ENCODE measurements around the gene C1orf74.
A peak's percentile ranks its signal among the peaks of the same experiment; 100 is the strongest.

Gene C1orf74

DNA sequence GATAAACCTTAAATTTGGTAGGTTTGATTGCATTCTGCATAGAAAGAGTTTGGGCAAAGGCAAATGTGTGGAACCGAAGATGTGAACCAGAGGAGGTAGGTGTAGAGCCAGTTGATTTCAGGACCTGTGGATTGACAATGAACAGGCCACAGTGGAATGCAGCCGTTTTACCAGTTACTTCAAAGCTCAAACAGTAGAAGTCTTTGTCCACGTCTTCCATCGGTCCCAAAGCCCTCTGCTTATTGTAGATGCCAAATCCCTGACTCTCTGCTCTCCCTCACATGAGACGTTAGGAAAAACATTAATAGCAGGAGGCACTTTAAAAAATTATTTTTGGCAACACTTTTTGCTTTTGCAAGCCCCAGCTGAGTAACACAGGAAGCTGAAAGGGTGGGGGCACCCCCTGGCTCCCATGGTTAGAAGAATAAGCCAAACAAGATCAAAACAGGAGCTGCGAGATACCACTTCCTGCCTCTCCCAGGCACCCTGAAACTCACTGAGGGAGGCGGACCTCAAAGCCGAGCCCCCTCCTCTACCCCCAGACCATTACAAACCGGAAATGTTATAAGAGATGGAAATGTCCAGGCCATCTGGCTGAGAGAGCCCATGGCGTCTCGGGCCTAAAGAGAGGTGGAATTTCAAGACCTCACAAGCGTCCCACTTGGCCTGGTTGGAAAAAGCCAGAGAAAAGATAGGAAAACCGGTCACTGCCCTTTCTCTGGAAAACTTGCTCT is 15.0 kb downstream of the C1orf74 start:
- no peak for DNase-seq

DNA sequence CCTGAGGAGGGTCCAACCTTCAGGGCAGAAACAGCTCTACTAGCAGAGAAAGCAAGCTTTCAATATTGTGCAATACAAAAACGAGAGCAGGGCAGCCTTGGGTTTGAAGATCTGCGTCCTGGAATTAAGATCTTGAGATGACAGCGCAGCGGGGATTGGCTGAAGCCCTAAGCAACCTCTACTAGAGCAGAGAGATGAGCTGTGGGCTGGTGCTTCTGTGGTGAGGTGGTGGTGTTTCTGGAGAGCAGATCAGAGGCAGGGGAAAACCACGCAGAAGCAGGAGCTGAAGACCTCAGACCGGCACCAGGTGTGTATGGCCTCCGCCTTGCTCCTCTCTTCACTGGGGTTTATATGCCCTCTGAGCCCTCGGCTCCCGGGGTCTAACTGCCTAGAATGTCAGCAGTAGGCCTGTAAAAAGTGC is 16.0 kb downstream of the C1orf74 start:
- DNase-seq, result no peak

DNA sequence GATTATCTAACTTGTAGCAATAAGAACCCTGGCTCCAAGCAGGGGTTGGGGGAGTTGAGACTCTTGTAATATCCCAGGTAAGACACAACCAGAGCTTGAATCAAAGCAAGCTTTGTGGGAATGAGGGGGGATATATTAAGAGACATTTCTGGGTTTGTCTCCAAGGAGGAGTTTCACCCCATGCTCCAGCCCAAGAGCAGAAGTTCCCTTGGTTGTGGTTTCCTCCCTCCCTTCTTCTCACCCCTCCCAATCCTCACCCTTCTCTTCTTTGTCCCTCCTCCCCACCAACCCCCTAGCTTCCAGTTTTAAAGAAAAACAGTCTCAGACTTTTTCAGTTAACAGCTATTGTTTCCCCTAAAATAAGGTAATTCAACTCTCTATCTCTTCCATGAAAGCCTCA is 16.7 kb downstream of the C1orf74 start:
- DNase-seq, result no peak

DNA sequence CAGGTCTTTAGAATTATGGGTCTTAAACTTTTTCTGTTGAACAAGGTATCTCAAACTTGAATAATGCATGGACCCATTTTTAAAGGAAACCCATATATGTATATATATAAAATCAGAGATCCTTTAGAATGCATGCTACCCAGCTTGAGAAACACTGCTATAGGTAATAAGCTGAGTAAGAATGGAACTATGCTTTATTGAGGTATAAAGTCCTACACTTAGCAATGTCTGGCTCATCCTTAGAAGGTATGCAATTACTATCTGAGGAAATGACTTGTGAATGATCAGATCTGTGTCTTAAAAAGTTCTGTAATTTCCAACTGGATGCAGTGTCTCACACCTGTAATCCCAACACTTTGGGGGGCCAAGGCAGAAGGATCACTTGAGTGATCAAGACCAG is 17.3 kb downstream of the C1orf74 start:
- DNase-seq, result no peak

DNA sequence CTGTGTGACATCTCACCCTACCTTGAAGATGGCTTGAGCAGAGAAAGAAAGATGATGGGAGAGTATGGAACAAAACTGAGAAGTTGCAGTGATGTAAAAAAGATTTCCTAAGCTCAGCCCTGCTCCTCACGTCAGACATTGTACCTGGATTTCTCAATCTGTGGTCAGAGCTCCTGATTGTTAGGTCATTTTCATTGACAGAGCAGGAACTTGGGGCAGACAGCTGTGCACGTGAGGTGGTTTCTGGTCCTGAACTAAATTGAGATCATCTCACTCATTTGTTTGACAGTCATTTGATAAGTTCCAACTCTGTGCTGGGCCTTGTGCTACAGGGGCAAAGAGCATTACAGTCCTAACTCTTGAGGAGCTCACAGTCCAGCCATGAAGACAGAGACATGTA is 18.3 kb downstream of the C1orf74 start:
- no peak for DNase-seq

DNA sequence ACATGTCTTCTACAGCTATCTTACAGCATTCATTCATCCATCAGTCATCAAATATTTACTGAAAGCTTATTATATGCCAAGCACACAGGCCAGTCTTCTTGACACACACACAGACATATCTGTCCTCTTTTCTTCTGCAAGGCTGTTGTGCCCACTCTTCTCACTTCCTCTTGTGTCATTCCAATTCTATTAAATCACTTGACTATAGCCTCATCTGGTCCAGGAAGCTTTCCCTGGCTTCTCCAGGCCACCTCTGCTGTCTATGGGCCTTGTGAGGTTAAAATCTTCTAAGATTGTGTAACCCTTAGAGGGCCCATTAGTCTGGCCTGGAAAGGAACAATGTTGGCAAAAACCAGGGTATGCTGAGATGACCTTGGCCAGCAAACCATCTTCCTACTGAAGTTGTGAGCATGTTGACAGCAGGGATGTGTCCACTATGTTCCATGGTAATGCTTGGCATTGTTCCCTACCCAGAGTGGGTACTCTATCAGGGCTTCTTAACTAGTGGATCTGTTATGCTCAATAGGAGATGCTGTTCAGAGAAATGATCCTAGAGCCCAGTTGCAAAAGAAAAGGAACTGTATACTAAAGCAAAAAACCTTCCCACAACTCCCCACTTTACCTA is 23.2 kb downstream of the C1orf74 start:
- DNase-seq, result no peak

DNA sequence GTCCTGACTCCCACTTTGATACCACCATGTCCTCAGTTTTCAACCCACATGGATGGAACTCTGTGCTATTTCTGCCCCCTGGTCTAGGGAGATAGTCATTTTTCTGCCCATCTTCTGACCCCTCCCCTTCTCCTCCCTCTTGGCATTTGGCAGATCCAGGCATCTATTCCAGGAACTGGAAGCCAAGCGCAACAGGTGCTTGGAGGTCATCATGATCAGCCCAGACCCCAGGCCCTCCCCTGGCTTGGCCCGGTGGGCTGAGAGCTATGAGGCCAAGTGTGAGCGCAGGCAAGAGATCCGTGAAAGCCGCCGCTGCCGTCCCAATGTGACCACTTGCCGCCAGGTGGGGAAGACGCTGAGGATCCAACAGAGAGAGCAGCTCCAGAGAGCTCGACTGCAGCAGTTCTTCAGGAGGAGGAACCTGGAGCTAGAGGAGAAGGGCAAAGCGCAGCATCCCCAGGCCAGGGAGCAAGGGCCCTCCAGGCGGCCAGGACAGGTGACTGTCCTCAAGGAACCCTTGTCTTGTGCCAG is 24.5 kb downstream of the C1orf74 start:
- DNase-seq, result no peak

DNA sequence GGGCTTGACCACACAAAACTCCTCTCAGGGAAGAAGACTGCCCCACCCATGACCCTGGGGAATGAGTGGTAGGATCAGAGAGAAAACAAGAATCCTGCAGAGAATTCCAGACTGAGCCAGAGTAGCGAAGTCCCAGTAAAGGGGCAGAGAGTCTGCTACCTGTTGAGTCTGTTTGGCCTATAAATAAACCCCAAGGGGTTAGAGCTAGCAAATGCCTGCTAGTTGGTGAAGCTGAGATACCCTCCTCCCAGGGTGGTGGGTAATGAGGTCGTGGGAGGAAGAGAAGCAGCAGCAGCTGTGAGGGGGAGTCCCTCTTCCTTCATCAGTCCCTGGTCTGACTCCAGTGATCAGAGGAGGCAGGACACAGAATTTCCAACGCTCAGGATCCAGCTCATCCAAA is 26.0 kb downstream of the C1orf74 start:
- DNase-seq, result no peak

DNA sequence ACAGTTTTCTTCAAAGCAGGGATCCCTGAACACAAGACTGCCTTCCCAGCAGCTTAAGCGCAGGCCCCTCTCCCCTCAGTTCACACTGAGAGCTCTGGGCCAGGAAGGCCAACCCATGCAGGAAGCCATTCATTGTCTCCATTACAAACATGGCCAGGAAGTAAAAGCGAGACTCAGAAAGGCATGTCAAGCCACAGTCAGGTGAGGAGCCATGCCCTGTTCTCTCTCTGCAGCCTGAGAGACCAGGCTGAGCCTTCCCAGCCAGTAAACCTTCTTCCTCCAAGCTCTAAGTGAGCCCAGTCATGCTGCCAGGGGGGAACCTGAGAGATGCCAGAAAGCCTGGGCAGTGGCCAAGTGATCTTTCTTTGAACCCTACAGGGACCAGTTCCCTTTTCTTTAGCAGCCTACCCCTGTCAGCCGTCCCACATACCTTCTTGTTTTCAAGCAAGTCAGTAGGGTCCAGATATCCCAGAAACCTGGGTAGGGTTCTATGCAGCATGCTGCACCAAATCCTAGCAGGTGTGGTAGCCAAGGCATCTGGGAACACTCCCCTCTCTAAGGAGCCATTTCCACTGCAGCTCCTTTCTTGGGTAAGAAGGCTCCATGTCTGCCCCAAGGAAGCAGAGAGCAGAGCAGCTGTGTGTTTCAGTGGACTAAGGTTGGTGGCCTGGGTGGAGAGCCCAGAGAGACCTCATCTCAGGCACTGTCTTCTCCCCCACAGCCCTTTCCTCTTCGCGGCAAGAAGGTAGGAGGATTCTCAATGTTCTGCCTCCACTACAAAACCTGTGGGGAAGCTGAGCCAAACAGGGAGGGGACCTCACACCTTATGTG is 27.5 kb downstream of the C1orf74 start:
- no peak for DNase-seq

DNA sequence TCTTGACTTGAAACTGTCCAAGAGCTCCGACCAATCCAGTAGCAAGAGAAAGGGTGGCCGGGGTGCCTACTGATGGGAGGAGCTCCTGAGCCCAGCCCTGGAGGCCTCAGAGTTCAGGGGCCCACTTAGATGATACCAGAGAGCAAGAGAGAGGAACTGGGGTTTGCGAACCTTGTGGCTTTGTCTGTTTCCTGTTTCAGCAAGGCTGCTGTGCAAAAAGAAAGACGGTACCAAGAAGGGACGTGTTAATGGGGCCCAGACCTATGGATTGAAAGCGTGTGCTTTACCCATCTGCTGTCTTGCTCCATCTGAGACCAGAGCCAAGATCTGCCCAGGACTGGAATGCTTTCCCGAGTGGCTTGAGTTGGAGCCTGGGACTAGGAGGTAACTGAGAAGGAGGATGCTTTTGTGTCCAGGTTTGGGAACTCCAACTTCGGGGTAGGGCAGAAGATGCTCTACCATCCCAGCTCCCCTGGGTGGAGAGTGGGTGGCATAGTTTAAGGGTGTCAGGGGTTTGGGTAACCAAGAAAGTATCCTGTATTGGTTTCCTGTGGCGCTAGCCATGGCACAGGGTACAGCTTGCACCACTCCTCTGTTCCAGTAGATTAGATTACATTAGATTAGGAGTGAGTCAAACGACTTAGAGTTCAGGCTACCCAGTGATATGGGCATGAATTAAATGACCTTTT is 28.3 kb downstream of the C1orf74 start, which contains the start of gene TRAF3IP3:
Gene TRAF3IP3 (plus strand): TSS at position 128 of the 689 bp plus-strand sequence. CDS start 3,987 bp downstream, outside the sequence.
- no peak for DNase-seq

DNA sequence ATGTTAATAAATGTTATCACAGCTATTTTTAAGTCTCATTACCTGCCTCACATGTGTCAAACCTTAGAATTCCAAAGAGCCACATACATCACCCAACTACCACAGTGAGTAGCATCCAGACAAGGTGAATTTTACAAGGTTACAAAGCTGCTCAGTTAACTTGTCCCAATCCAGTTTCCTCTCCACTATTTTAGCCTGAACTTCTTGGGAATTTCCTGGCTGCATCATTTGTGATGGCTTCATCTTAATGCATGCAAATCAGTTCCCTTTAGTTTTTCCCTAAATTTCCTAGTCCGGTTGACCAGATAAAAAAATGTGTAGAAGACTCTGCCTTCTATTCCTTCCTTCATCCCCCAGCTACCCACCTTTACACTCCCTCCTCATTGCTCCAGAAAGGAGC is 29.1 kb downstream of the C1orf74 start:
- no peak for DNase-seq

DNA sequence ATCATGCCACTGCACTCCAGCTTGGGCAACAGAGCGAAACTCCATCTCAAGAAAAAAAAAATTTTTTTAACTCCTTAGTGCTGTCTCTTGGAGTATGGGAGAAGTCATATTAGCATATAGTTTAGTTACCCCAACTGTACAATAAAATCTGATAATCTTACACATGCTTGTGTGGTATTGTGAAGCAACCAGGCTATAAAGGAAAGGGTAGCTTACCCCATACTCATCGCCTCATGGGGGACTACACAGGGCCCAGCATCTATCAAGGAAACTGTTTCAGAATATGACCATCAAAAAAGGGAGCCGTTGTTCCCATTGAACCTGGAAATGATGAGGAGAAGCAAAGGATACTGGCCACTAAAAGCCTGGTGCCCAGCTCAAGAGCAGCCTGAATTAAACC is 31.5 kb downstream of the C1orf74 start:
- no peak for DNase-seq

DNA sequence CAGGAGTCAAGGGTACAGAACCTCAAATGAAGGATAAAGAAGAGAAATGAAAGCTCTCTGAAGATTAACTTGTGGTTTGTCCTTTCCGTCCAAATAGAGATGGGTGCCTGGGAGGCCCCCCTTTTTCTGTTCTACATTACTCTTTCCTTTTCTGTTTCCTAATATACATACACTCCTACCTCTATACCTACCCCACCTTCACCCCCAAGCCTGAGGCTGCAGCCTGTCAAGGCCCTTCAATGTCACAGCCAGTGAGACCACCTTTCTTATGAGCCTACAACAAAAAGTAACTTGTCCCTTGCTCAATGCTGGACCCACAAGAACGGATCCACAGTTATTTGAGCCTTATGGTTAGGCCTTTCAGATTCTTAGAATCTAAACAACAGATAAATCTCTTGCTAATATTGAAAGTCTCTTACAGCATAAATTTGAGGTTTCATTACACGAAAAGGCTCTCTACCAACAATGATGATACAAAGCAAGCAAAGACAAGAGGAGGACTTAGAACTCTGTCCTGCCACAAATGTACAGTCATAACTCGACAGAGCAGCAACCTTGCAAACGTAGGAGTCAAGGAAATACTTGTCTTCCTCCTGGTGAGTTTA is 32.6 kb downstream of the C1orf74 start:
- no peak for DNase-seq

DNA sequence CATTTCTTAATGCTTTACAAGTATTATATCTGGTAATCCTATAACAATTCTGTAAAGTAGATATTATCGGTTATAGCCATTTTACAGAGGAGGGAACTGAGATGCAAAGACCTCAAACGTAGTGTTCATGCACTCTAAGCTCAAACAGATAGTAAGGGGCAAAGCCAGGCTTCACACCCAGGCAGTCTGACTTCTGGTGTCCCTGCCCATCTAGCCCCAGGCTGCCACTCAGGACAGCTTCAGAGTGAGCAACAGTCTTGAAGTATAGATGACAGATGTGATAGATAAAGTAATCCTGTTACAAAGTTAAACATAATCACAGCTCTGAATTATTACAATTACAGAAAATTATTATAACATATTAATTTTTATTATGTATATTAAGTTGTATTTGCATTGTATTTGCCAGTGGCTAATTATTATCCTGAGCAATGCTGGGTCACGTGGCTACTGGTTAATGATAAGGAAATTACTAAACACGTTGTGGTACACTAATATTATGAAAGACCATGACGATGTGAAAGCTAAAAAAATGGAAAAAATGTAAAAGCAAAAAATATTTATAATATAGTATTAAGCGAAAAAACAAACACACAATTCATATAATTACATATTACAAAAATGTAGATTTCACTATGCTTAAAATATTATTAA is 34.6 kb downstream of the C1orf74 start:
- no peak for DNase-seq

DNA sequence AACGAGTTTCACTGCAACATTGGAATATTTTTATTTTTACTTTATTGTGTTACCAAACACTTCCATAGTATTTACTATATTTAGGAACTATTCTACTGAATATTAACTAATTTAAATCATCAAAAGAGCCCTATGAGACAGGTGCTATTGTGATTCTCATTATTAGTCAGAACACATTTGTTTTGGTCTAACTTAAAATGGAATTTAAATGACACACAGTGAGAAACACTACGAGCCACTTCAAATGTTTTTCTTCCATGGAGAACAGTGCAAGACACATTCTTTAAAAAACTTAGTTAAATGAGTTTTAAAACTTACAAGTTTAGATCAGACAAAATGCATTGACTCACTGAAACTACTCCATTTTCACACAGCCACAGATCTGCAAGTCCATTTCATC is 35.2 kb downstream of the C1orf74 start:
- no peak for DNase-seq

DNA sequence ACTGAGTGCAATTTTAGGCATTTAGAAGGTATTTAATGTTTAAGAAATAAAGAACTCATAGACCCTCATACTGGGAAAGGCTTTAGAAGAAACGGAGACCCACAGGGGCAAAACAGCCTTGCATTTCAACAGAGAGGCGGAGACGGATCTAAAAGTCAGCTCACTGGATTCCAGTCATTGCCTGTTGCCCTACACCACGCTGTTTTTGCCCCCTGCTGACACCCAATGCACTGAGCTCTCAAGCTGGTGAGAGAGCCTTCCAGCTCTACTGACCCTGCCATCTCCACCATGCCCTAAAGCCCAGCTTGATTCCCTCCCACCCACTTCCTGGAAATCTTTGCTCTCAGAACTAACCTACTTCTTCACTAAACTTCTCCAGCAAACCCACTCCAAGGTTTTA is 35.7 kb downstream of the C1orf74 start:
- DNase-seq, result no peak

DNA sequence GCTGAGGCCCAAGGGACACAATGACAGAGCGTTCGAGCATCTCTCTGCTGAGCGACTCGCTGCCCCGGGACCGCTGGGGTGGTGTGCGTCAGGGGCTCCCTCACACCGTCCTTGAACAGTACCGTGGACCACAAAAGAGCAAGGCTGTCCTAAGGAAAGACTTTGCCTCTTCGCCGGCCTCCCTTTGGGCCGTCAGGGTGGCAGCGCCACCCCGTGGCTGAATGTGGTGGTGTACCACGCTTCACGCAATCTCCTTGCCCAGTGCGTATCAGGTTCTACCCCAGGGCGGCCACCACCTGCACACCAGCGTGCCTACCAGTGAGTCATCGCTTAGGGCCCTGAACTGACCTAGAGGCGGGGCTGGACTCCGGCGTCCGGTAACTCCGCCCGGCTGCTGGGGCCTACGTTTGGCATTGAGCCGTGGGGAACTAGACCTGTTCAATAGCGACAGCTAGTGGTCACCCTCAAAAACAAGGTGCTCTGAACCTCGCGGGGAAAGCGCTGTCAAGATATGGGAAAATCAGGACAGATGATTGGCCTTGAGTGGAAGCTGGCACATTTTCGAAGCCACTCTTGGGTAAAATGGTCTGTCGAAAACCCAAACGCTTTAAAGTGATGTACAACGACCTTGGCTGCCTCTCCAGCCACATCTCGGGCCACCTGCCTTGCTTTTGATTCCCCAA is 36.6 kb downstream of the C1orf74 start:
- peak; percentile 89 for DNase-seq

DNA sequence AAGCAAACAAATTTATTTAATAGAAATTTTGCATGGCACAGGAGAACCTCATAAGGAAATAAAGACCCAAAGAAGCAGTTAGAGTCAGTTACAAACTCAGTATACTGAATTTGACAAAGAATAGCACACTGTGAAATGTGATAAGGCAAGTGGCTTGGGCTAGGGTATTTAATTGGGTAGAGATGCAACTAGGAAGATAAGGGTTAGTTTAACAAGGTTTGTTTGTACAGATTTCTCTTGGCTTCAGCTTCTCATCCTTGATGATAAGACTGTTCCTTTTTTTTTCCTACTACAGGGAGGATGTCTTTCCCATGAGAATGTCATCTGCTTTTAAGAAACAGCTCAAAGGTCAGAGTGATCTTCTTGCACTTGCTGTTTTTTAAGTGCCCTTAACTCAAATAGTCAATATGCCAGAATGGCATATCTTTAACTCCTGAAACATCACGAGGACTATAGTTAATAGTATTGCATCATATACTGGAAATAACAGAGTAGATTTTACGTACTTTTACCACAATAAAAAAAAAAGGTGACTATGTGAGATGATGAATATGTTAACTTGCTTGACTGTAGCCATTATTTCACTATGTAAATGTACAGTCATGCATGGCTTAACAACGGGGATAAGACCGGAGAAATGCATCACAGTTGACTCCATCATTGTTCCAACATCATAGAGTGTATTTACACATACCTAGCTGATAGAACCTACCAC is 37.8 kb downstream of the C1orf74 start:
- DNase-seq, result no peak

DNA sequence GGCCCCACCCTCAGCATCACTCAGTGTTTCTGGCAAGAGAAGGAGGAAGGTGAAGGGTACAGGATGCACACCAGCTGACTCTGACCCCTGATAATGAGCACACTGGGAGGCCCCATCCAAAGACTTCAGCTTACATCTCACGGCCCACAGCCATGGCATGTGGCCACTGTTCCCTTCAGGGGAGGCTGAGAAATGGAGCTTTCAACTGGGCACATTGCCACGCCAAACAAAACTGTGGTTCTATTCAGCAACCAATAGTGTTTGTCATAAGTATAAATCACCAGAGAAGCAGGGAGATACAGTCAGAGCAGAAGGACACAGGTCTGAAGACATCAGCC is 41.2 kb downstream of the C1orf74 start:
- no peak for DNase-seq

DNA sequence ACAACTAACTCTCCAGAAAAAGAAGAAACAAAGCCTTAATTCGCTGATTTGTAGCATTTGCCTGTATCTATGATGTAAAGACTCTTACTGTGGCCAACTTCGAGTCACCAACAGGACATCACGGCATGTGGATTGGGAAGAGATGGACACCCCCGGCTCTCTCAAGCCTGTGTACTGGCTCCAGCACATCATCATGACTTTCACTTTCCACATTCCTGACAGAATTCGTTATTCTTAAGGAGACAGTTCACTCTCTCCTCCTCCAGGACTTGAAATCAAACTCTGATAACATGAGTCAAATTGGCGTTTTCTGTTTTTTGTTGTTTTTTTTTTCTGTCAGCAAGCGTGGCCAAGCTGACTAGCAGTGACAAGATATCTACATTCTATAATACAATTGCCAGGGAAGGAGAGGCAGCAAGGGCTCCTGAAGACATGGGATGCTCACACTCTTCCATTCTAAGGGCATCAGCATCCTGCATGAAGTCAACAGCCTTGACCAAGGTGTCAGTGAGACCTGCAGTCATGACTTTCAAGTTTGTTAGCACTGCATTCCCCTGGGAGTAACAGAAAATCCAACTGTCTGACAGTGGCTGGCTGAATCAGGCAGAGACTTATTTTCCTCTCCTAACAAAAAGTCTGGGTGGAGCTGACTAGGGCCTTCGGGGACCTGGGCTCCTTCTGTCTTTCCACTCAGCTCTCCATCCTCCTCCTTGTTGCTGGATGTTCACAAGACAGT is 41.8 kb downstream of the C1orf74 start:
- no peak for DNase-seq

Data from GOT3 (cell line).